Transverse colon (tissue), 4 donors: ENCODE data around the gene MAP6. TPM values are rescaled to one million over a fixed set of nuclear protein-coding genes. Genes with fewer than 3 reads are reported as not detected.

Experiments used
- DNase-seq: peaks from one replicate; pipeline ENCODE4 v3.0.0-alpha.2; 2019
- H3K27ac ChIP-seq, 4 donors: fragments of 200-600 bp; sonication (generic); 2 replicates each; pipeline ENCODE4 v1.5.1; 2016 to 2018; ENCODE audit warnings: inconsistent platforms in 4 of 4
- H3K27me3 ChIP-seq: fragments of 200-600 bp; sonication (generic); 2 replicates; pipeline ENCODE4 v1.5.1; 2017; ENCODE audit warnings: inconsistent platforms
- H3K36me3 ChIP-seq, 4 donors: fragments of 200-600 bp; sonication (generic); 2 replicates each; pipeline ENCODE4 v1.5.1; 2017 to 2019; ENCODE audit warnings: inconsistent platforms in 4 of 4
- H3K4me1 ChIP-seq, 4 donors: fragments of 200-600 bp; sonication (generic); 2 replicates each; pipeline ENCODE4 v1.5.1; 2017 to 2020; ENCODE audit warnings: inconsistent platforms in 4 of 4
- H3K4me3 ChIP-seq, 4 donors: fragments of 200-600 bp; sonication (generic); 1 replicate in 1 of 4; 2 replicates in 3 of 4; pipeline versions ENCODE4 v1.5.1 to v1.6.1; 2017 to 2019; ENCODE audit warnings: inconsistent platforms in 4 of 4
- H3K9me3 ChIP-seq, 2 donors: fragments of 200-600 bp; sonication (generic); 2 replicates each; pipeline ENCODE4 v1.5.1; 2017 to 2019; ENCODE audit warnings: inconsistent platforms in 2 of 2
- EP300 ChIP-seq: sonication (generic); formaldehyde crosslinking; IDR thresholded peaks from one replicate; pipeline ENCODE4 v1.6.1; 2017; ENCODE audit warnings: antibody characterized with exemption, low read depth
- POLR2A ChIP-seq: fragments of 450-650 bp; IDR thresholded peaks from one replicate; pipeline ENCODE4 v1.6.1; 2016; ENCODE audit warnings: antibody characterized with exemption, mild to moderate bottlenecking, moderate library complexity
- POLR2AphosphoS5 ChIP-seq, 3 donors: sonication (generic); formaldehyde crosslinking; IDR thresholded peaks; one replicate each; pipeline ENCODE4 v1.6.1; 2016; ENCODE audit warnings: antibody characterized with exemption in 3 of 3
- WGBS, 2 donors: methylation state at CpG; one replicate each; pipeline ENCODE4 v1.1.5; 2018; ENCODE audit warnings: low coverage in 1 of 2; 5-methylcytosine and 5-hydroxymethylcytosine counted together
- in situ Hi-C, 4 donors: fragments of 200-750 bp; cut with MboI; loops; one replicate each; pipeline versions ENCODE4 v1.15.0 to v1.15.1; 2017; ENCODE audit warnings: low sequenced_read_pairs in 3 of 4, low pct_ligation_motif_present in 1 of 4, low pct_unique_long_range_greater_than_20kb in 1 of 4
- intact Hi-C: fragments of 100-400 bp; cut with DNase I; formaldehyde crosslinking; loops from one replicate; pipeline ENCODE4 v1.15.1; 2023; ENCODE audit warnings: low total_unique reads
- total RNA-seq, 4 donors: library from RNA; depleted of rRNA; stranded (reverse); fragments of >200 nt; gene quantifications; one replicate each; pipeline ENCODE4 v1.1.0, GENCODE V29; 2016
- TF ChIP-seq, protein P1 (sequence below), 5 experiments: fragments of 200-600 bp in 3 of 5; fragments of 450-650 bp in 2 of 5; sonication (generic) in 3 of 5; IDR thresholded peaks; 1 replicate in 2 of 5; 2 replicates in 3 of 5; pipeline ENCODE4 v1.5.1; 2016 to 2017; ENCODE audit warnings: antibody characterized with exemption in 5 of 5, inconsistent platforms in 3 of 5, mild to moderate bottlenecking in 2 of 5, moderate library complexity in 1 of 5

Gene MAP6
- total RNA-seq, 4 donors from 2014 or later, result 1.9 to 6.4 (median 3.0) TPM

DNA sequence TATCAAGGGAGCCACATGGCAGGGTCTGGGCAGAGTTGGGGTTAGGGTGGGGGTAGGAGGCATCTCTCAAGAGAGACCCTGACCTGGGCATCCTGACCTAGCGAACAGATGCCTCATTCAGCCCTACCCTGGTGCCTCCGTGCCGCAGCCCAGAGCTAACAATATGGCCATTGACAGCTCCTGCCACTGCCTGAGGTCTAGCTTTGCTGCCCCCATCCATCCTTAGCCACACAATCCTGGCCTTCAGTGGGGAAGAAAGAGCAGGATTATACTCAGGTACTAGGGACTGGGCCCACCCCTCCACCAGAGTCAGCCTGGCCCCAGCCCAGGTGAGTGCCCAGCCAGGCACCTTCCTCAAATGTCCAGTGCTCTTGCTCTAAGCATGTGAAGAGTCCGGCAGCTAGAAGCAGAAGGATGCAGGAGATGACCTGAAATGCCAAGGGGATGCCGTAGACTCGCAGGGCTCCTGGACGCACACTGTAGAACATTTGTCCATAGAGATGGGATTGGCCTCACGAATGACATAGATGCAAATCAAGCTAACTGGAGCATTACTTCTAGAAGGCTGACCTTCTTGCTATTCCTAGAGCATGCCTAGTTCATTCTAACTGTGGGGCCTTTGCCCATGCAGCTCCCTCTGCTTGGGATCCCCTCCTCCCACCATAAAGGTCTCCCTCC lies 120.1 kb downstream of the MAP6 start:
- Histone ChIP-seq H3K4me1 (peaks cover 0 to 7% (median 3%) of the 10 kb centered on the region in 4 donors), H3K4me3 (no peak overlapping the region), H3K27ac (no peak overlapping the region), H3K9me3 (no peaks in the 10 kb centered on the region), H3K36me3 (no peaks in the 10 kb centered on the region), H3K27me3 (no peaks in the 10 kb centered on the region)
- no peak for DNase-seq
- intact Hi-C loops, result loop anchor here (5.0 kb wide), 1 partner anchor 34 kb away; no protein-coding TSS in a partner anchor
- 94% methylated on average over 8 of the region's 8 CpGs; no CpG with 5 or more reads in 1 of the 2 donors for WGBS, 2 donors
- in situ Hi-C loops, result loop anchor here (25.0 kb wide), 2 partner anchors 111 to 261 kb away; partner anchors contain the start of gene KLHL35 (in 1 of the 4)
- TF ChIP-seq, protein P1, sequence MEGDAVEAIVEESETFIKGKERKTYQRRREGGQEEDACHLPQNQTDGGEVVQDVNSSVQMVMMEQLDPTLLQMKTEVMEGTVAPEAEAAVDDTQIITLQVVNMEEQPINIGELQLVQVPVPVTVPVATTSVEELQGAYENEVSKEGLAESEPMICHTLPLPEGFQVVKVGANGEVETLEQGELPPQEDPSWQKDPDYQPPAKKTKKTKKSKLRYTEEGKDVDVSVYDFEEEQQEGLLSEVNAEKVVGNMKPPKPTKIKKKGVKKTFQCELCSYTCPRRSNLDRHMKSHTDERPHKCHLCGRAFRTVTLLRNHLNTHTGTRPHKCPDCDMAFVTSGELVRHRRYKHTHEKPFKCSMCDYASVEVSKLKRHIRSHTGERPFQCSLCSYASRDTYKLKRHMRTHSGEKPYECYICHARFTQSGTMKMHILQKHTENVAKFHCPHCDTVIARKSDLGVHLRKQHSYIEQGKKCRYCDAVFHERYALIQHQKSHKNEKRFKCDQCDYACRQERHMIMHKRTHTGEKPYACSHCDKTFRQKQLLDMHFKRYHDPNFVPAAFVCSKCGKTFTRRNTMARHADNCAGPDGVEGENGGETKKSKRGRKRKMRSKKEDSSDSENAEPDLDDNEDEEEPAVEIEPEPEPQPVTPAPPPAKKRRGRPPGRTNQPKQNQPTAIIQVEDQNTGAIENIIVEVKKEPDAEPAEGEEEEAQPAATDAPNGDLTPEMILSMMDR (IDR thresholded peaks at IDR 0.05), result no peak
- TF ChIP-seq EP300 (no peak), POLR2A (no peak), POLR2AphosphoS5 (IDR thresholded peaks at IDR 0.05) (no peak)

DNA sequence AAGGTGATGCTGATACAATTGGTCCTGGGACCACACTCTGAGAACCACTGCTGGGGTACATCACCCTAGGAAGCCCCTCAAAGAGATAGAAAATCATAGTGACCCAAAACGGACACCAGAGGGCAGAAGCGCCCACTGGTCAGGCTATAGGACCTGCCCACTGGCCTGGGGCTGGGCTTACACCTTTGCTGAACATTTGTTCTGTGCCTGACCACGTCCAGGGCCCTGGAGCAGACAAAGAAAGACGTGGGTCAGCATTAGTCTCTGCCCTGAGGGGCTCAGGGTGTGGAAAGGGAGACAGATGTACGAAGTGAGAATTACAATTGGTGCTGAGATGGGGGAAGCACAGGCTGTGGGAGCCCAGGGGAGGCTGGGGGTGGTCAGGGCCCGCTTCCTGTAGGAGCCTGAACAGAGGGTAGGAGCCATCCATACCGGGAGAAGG lies 121.2 kb downstream of the MAP6 start:
- no peaks in the 10 kb centered on the region for H3K27me3 ChIP-seq
- peak; percentile 72 for DNase-seq
- intact Hi-C loops, result loop anchor here (5.0 kb wide), 1 partner anchor 35 kb away; no protein-coding TSS in a partner anchor
- TF ChIP-seq EP300, result no peak
- no peak for TF ChIP-seq POLR2AphosphoS5 (IDR thresholded peaks at IDR 0.05)
- TF ChIP-seq, protein P1 (IDR thresholded peaks at IDR 0.05), result peak; percentile 77 to 90 (median 84)
- in situ Hi-C loops, result loop anchor here (25.0 kb wide), 2 partner anchors 110 to 260 kb away; partner anchors contain the start of gene KLHL35 (in 1 of the 4)
- H3K27ac ChIP-seq, result peak overlapping the region in 1 of 4 donors; percentile 14
- no peaks in the 10 kb centered on the region for H3K9me3 ChIP-seq
- H3K4me1 ChIP-seq, result peaks cover 0 to 3% (median 1%) of the 10 kb centered on the region in 4 donors
- 14 to 60% methylated on average over 1 to 7 of the region's 7 CpGs for WGBS, 2 donors
- no peaks in the 10 kb centered on the region for H3K36me3 ChIP-seq
- no peak overlapping the region for H3K4me3 ChIP-seq

DNA sequence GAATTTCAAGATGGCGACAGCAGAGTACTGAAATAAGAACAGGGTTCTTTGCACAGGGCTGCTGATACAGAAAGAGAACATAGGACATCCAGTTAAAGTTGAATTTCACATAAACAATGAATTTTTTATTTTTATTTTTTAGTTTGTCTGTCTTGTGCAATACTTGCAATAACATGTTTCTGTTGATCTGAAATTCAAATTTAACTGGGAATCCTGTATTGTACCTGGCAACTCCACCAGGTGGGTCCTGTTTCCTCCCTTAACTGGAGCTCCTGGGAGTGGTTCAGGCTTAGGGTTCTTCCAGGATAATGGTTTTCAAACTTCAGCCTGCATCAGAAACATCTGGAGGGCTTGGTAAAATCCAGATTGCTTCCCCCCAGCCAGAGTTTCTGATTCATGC lies 121.7 kb downstream of the MAP6 start:
- intact Hi-C loops, result loop anchor here (5.0 kb wide), 1 partner anchor 35 kb away; no protein-coding TSS in a partner anchor
- Histone ChIP-seq H3K9me3 (no peaks in the 10 kb centered on the region), H3K27ac (no peak overlapping the region), H3K4me1 (peaks cover 0 to 3% (median 1%) of the 10 kb centered on the region in 4 donors), H3K4me3 (no peak overlapping the region), H3K36me3 (no peaks in the 10 kb centered on the region), H3K27me3 (no peaks in the 10 kb centered on the region)
- 89 to 90% methylated on average over 1 of the region's 1 CpG for whole genome bisulfite sequencing, 2 donors
- no peak for DNase-seq
- in situ Hi-C loops, result loop anchor here (25.0 kb wide), 2 partner anchors 110 to 260 kb away; partner anchors contain the start of gene KLHL35 (in 1 of the 4)
- TF ChIP-seq EP300, result no peak
- TF ChIP-seq POLR2AphosphoS5 (IDR thresholded peaks at IDR 0.05), result no peak

DNA sequence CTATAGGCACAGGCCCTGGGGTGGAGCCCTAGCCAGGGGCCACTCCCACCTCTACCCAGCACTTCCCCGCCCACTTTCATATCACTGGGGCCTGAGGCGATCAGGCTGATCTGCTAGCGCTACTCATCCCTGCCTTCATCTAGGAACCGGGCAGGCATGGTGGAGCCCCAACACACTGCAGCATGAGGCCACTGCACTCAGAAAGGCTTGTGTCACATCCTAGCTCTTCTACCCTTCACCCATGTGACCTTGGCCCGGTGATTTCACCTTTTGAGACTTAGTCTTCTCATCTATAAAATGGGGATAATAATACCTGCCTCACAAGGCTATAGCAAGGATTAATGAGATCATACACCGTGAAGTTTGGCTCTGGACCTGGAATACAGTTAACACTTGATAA lies 125.0 kb downstream of the MAP6 start:
- 66% methylated on average over 6 of the region's 6 CpGs; no CpG with 5 or more reads in 1 of the 2 donors for WGBS, 2 donors
- in situ Hi-C loops, result loop anchor here (25.0 kb wide), 2 partner anchors 107 to 257 kb away; partner anchors contain the start of gene KLHL35 (in 1 of the 4)

More for the DNA sequence above, 125.0 kb downstream of the MAP6 start:
- Histone ChIP-seq H3K27ac (no peak overlapping the region), H3K4me3 (no peak overlapping the region), H3K36me3 (no peaks in the 10 kb centered on the region), H3K27me3 (no peaks in the 10 kb centered on the region), H3K9me3 (no peaks in the 10 kb centered on the region), H3K4me1 (peaks cover 0 to 3% (median 1%) of the 10 kb centered on the region in 4 donors)
- no peak for DNase-seq
- intact Hi-C loops, result loop anchor here (2.0 kb wide), 1 partner anchor 69 kb away; no protein-coding TSS in a partner anchor
- TF ChIP-seq POLR2AphosphoS5 (IDR thresholded peaks at IDR 0.05), result no peak
- TF ChIP-seq EP300, result no peak
- TF ChIP-seq POLR2A, result no peak
- TF ChIP-seq, protein P1 (IDR thresholded peaks at IDR 0.05), result no peak
